ENCODE data around the gene UBE2F. TPM values are rescaled to one million over a fixed set of nuclear protein-coding genes. Genes with fewer than 3 reads are reported as not detected.
"Not testable (repeated sequence)": the region's sequence is repeated elsewhere in the genome, so short reads cannot be mapped to it uniquely, and the experiment has no call there.

UBE2F gene
- total RNA-seq, 1 donor: 49.8 TPM

- peak; percentile 95 for DNase-seq (ENCODE audit: low read depth)
- H3K4me3 ChIP-seq (ENCODE audit: low read depth, low read length): peak within 1 kb of the TSS; percentile 87
- no peak for TF ChIP-seq CTCF (IDR thresholded peaks at IDR 0.05; ENCODE audit: insufficient read depth, low read length)
These were observed 93.9 kb downstream of the UBE2F start, which contains the start of gene SCLY for GRCh38 chr2:238060542-238061314. SCLY (plus strand) TSS chr2:238061001; CDS start chr2:238061055, 54 bp downstream.

GRCh38 chr2:238061315-238062202 lies 94.7 kb downstream of the UBE2F start:
- TF ChIP-seq CTCF (IDR thresholded peaks at IDR 0.05; ENCODE audit: insufficient read depth, low read length): no peak
- DNase-seq (ENCODE audit: low read depth): peak; percentile 45
- peak overlapping the region; percentile 87 for H3K4me3 ChIP-seq (ENCODE audit: low read depth, low read length)

- DNase-seq (ENCODE audit: low read depth): no peak
- no peak for TF ChIP-seq CTCF (IDR thresholded peaks at IDR 0.05; ENCODE audit: insufficient read depth, low read length)
- H3K4me3 ChIP-seq (ENCODE audit: low read depth, low read length): no peak overlapping the region
These were observed 96.8 kb downstream of the UBE2F start for GRCh38 chr2:238063414-238064189.

GRCh38 chr2:238064376-238064775 lies 97.6 kb downstream of the UBE2F start:
- no peak for DNase-seq (ENCODE audit: low read depth)
- TF ChIP-seq CTCF (IDR thresholded peaks at IDR 0.05; ENCODE audit: insufficient read depth, low read length): no peak
- H3K4me3 ChIP-seq (ENCODE audit: low read depth, low read length): no peak overlapping the region

GRCh38 chr2:238065071-238065846 lies 98.4 kb downstream of the UBE2F start:
- no peak for TF ChIP-seq CTCF (IDR thresholded peaks at IDR 0.05; ENCODE audit: insufficient read depth, low read length)
- DNase-seq (ENCODE audit: low read depth): no peak

GRCh38 chr2:238066218-238066617 lies 99.4 kb downstream of the UBE2F start:
- H3K4me3 ChIP-seq (ENCODE audit: low read depth, low read length): no peak overlapping the region
- no peak for TF ChIP-seq CTCF (IDR thresholded peaks at IDR 0.05; ENCODE audit: insufficient read depth, low read length)
- no peak for DNase-seq (ENCODE audit: low read depth)

More at GRCh38 chr2:238065071-238065846, 98.4 kb downstream of the UBE2F start:
- H3K4me3 ChIP-seq (ENCODE audit: low read depth, low read length): no peak overlapping the region

- H3K4me3 ChIP-seq (ENCODE audit: low read depth, low read length); DNase-seq (ENCODE audit: low read depth): not testable (repeated sequence)
These were observed 99.9 kb downstream of the UBE2F start for GRCh38 chr2:238066718-238067117.
